DMS 273 (cell line): ENCODE measurements around the gene EIF4E3.

Experiments used
- DNase-seq: peaks from one replicate; lab custom pipeline; 2025; ENCODE audit not compliant: unreplicated experiment; lab: John Stamatoyannopoulos, UW

Gene EIF4E3

GRCh38 chr3:71690341-71690841, 34.8 kb downstream of the EIF4E3 start:
- peak; percentile 14 for DNase-seq

GRCh38 chr3:71689291-71689690, 35.9 kb downstream of the EIF4E3 start:
- DNase-seq, result no peak

GRCh38 chr3:71688121-71688520, 37.1 kb downstream of the EIF4E3 start:
- DNase-seq, result no peak

GRCh38 chr3:71685686-71686085, 39.5 kb downstream of the EIF4E3 start:
- DNase-seq, result no peak

GRCh38 chr3:71684757-71685386, 40.3 kb downstream of the EIF4E3 start:
- peak; percentile 5 for DNase-seq

- DNase-seq, result no peak
Observed at GRCh38 chr3:71684046-71684756, 41.0 kb downstream of the EIF4E3 start.

- DNase-seq, result peak; percentile 65
Observed at GRCh38 chr3:71681224-71681668, 44.0 kb downstream of the EIF4E3 start.

GRCh38 chr3:71680603-71681002, 44.6 kb downstream of the EIF4E3 start:
- DNase-seq, result no peak

- no peak for DNase-seq
Observed at GRCh38 chr3:71676931-71677330, 48.3 kb downstream of the EIF4E3 start.

GRCh38 chr3:71673486-71673885, 51.7 kb downstream of the EIF4E3 start:
- DNase-seq, result no peak

GRCh38 chr3:71672807-71673206, 52.4 kb downstream of the EIF4E3 start:
- DNase-seq, result no peak

- no peak for DNase-seq
Observed at GRCh38 chr3:71672340-71672739, 52.9 kb downstream of the EIF4E3 start.

- DNase-seq, result no peak
Observed at GRCh38 chr3:71671216-71671845, 53.9 kb downstream of the EIF4E3 start.

GRCh38 chr3:71662568-71662967, 62.6 kb downstream of the EIF4E3 start:
- no peak for DNase-seq

- DNase-seq, result no peak
Observed at GRCh38 chr3:71662056-71662455, 63.1 kb downstream of the EIF4E3 start.

- peak; percentile 53 for DNase-seq
Observed at GRCh38 chr3:71659864-71660591, 65.2 kb downstream of the EIF4E3 start.

- peak; percentile 83 for DNase-seq
Observed at GRCh38 chr3:71657831-71658530, 67.2 kb downstream of the EIF4E3 start.

- DNase-seq, result no peak
Observed at GRCh38 chr3:71655061-71655460, 70.1 kb downstream of the EIF4E3 start.

GRCh38 chr3:71653414-71653807, 71.8 kb downstream of the EIF4E3 start:
- no peak for DNase-seq

- peak; percentile 71 for DNase-seq
Observed at GRCh38 chr3:71652781-71653413, 72.3 kb downstream of the EIF4E3 start.
